DOHH2 (cell line): Measurements from ENCODE around the gene KCNAB1.

ENCODE experiments used
- EZH2phosphoT487 ChIP-seq: fragments of 200-600 bp; sonication (generic); IDR thresholded peaks from 2 replicates; pipeline ENCODE4 v1.6.1; 2017; ENCODE audit warnings: borderline replicate concordance, mild to moderate bottlenecking, antibody characterized with exemption, low read length, moderate library complexity, mixed read lengths
- TF ChIP-seq, protein P1 (sequence below): fragments of 200-600 bp; sonication (generic); IDR thresholded peaks from one replicate; pipeline ENCODE4 v1.5.1; 2014; ENCODE audit warnings: antibody characterized with exemption, mild to moderate bottlenecking, low read depth, low read length; ENCODE audit not compliant: poor library complexity, severe bottlenecking

DNA sequence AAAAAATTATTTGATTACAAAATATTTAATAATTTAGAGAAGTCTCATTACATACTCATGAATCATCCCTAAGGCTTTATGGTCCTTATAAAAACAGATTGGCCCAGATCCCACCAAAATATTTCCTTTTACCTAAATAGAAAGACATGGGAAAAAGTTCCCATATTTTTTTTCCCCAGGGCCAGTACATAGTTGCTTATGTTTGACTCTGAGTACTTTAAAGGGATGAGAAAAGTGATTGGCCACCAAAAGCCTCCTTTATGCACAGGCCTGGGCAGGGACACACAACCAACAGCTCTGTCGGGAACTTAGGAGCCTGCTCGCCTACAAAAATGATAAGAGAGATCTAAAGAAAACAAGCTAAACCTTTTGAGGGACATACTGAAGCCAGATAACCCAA is 22.3 kb downstream of the KCNAB1 start:
- TF ChIP-seq, protein P1, sequence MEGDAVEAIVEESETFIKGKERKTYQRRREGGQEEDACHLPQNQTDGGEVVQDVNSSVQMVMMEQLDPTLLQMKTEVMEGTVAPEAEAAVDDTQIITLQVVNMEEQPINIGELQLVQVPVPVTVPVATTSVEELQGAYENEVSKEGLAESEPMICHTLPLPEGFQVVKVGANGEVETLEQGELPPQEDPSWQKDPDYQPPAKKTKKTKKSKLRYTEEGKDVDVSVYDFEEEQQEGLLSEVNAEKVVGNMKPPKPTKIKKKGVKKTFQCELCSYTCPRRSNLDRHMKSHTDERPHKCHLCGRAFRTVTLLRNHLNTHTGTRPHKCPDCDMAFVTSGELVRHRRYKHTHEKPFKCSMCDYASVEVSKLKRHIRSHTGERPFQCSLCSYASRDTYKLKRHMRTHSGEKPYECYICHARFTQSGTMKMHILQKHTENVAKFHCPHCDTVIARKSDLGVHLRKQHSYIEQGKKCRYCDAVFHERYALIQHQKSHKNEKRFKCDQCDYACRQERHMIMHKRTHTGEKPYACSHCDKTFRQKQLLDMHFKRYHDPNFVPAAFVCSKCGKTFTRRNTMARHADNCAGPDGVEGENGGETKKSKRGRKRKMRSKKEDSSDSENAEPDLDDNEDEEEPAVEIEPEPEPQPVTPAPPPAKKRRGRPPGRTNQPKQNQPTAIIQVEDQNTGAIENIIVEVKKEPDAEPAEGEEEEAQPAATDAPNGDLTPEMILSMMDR, result no peak
- TF ChIP-seq EZH2phosphoT487, result no peak
